ENCODE data around the gene ST3GAL3.

Gene ST3GAL3

GRCh38 chr1:43693371-43693770, 14.0 kb upstream of the ST3GAL3 start (continued):
- no peak for TF ChIP-seq GLI4 (tag by site-specific recombination; IDR thresholded peaks at IDR 0.05)
- TF ChIP-seq ZFP37 (tag by site-specific recombination; IDR thresholded peaks at IDR 0.05) = no peak

GRCh38 chr1:43699281-43699680, 8.1 kb upstream of the ST3GAL3 start:
- POLR2A ChIA-PET = interaction anchor here (0.7 kb wide), 1 partner anchor 938 kb away, joined by 5 read pairs; no protein-coding TSS in a partner anchor
- TF ChIP-seq ZNF76 (tag by site-specific recombination; IDR thresholded peaks at IDR 0.05; ENCODE audit: borderline replicate concordance, low read depth) (no peak), OVOL3 (tag by site-specific recombination; IDR thresholded peaks at IDR 0.05) (no peak), SCRT1 (tag by site-specific recombination; IDR thresholded peaks at IDR 0.05; ENCODE audit: borderline replicate concordance) (no peak), ZNF157 (tag by site-specific recombination; IDR thresholded peaks at IDR 0.05) (no peak), WT1 (tag by site-specific recombination; IDR thresholded peaks at IDR 0.05) (no peak), HIC1 (tag by site-specific recombination; IDR thresholded peaks at IDR 0.05) (no peak), ZNF416 (tag by site-specific recombination; IDR thresholded peaks at IDR 0.05) (no peak), ZIC2 (tag by site-specific recombination; IDR thresholded peaks at IDR 0.05) (no peak), ZNF324 (tag by site-specific recombination; IDR thresholded peaks at IDR 0.05) (no peak), PRDM1 (tag by site-specific recombination; IDR thresholded peaks at IDR 0.05) (no peak), ZXDB (tag by site-specific recombination; IDR thresholded peaks at IDR 0.05) (no peak)
- H3K36me3 ChIP-seq (ENCODE audit: control insufficient read depth in 2 of 2, insufficient read depth in 1 of 2, low read length in 2 of 2) = peaks cover 64 to 99% of the 10 kb centered on the region in 2 experiments
- no peak overlapping the region for H3K4me3 ChIP-seq (ENCODE audit: low read depth, low read length)
- no peak overlapping the region for H3K27ac ChIP-seq (ENCODE audit: extremely low read depth, low read depth, low read length)
- CTCF ChIA-PET = no interaction called here
- H3K4me1 ChIP-seq (ENCODE audit: control insufficient read depth, insufficient read depth, low read length) = no peaks in the 10 kb centered on the region
- H3K9me3 ChIP-seq (ENCODE audit: control insufficient read depth, insufficient read depth, low read depth, low read length) = no peaks in the 10 kb centered on the region

DNA sequence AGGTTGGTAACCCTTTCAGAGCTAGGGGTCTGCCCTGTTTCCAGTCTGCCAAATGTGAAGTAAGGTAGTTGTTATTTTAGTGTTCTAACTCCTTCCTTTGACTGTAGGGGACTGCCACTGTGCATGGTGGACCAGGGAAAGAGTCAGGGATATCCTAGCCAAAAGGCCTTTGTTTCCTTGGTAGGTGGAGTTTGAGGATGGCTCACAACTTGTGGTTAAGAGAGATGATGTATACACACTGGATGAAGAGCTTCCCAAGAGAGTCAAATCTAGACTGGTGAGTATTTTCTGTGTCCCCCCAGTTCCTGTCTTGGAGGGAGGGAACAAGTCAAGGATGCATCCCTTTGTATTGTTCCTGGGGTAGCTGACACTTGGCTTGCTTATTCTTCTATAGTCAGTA, 3.5 kb upstream of the ST3GAL3 start:
- ChIA-PET CTCF (interaction anchor here (0.6 to 1.0 kb wide), 2 partner anchors 213 to 231 kb away, joined by 3 to 4 read pairs; no protein-coding TSS in a partner anchor), POLR2A (interaction anchor here (0.9 kb wide), 1 partner anchor 54 kb away, joined by 3 read pairs; the partner anchor contains the start of gene KDM4A)

DNA sequence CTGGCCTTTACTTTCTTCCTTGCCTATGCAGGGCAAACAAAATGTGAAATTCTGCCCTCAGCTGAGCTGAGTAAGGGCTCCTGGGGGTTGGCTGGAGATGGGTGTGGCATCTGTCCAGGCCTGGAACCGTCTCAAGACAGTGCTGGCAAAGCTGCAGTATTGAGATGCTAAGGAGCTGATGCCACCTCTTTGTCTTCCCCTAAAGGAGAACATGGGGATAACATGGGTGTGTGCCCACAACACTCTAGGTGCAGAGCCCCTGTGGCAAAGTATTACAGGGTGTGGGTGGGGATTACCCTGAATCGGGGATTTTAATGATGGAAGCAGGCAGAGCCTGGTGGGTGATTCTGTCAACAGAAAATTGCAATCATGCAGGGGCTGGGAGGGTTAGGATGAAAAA, 2.5 kb upstream of the ST3GAL3 start:
- H3K9me3 ChIP-seq (ENCODE audit: control insufficient read depth, insufficient read depth, low read depth, low read length) = no peaks in the 10 kb centered on the region
- TF ChIP-seq ZFHX2 (tag by site-specific recombination; conservative IDR thresholded peaks at IDR 0.05) = peak; percentile 56
- TF ChIP-seq KLF9 (tag by site-specific recombination; IDR thresholded peaks at IDR 0.05; ENCODE audit: low read depth) = 0 out of 2 replicates have a peak, but pooled peaks have one; percentile 37
- TF ChIP-seq, protein P1, sequence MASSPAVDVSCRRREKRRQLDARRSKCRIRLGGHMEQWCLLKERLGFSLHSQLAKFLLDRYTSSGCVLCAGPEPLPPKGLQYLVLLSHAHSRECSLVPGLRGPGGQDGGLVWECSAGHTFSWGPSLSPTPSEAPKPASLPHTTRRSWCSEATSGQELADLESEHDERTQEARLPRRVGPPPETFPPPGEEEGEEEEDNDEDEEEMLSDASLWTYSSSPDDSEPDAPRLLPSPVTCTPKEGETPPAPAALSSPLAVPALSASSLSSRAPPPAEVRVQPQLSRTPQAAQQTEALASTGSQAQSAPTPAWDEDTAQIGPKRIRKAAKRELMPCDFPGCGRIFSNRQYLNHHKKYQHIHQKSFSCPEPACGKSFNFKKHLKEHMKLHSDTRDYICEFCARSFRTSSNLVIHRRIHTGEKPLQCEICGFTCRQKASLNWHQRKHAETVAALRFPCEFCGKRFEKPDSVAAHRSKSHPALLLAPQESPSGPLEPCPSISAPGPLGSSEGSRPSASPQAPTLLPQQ (tag by site-specific recombination; IDR thresholded peaks at IDR 0.05) = no peak
- no peak overlapping the region for H3K4me3 ChIP-seq (ENCODE audit: low read depth, low read length)
- H3K4me1 ChIP-seq (ENCODE audit: control insufficient read depth, insufficient read depth, low read length) = no peaks in the 10 kb centered on the region
- peaks cover 25 to 65% of the 10 kb centered on the region in 2 experiments for H3K36me3 ChIP-seq (ENCODE audit: control insufficient read depth in 2 of 2, insufficient read depth in 1 of 2, low read length in 2 of 2)
- ChIA-PET POLR2A (interaction anchor here (0.6 to 0.9 kb wide), 2 partner anchors 55 to 964 kb away, joined by 3 to 5 read pairs; partner anchors contain the start of gene KDM4A), CTCF (no interaction called here)
- H3K27ac ChIP-seq (ENCODE audit: extremely low read depth, low read depth, low read length) = no peak overlapping the region

More for the DNA sequence above, 3.5 kb upstream of the ST3GAL3 start:
- Histone ChIP-seq H3K36me3 (ENCODE audit: control insufficient read depth in 2 of 2, insufficient read depth in 1 of 2, low read length in 2 of 2) (peaks cover 35 to 73% of the 10 kb centered on the region in 2 experiments), H3K4me1 (ENCODE audit: control insufficient read depth, insufficient read depth, low read length) (no peaks in the 10 kb centered on the region), H3K9me3 (ENCODE audit: control insufficient read depth, insufficient read depth, low read depth, low read length) (no peaks in the 10 kb centered on the region), H3K4me3 (ENCODE audit: low read depth, low read length) (no peak overlapping the region), H3K27ac (ENCODE audit: extremely low read depth, low read depth, low read length) (no peak overlapping the region)
- TF ChIP-seq GLI2 (tag by site-specific recombination; IDR thresholded peaks at IDR 0.05; ENCODE audit: borderline replicate concordance, low read depth) (no peak), RBAK (tag by site-specific recombination; IDR thresholded peaks at IDR 0.05) (no peak)
